ENCODE results near the gene FAM219B. TPM values are rescaled to one million over a fixed set of nuclear protein-coding genes. Genes with fewer than 3 reads are reported as not detected.
"Not testable (repeated sequence)": the region's sequence is repeated elsewhere in the genome, so short reads cannot be mapped to it uniquely, and the experiment has no call there.

The FAM219B gene
- total RNA-seq = 92.8 and 111 TPM in 2 replicates

GRCh38 chr15:74906450-74907162 is at the start of gene FAM219B:
Gene FAM219B (minus strand): TSS chr15:74906851. CDS start chr15:74906800, 51 bp downstream.
- intact Hi-C loops (cut with micrococcal nuclease) = loop anchor here (1.0 to 2.0 kb wide), 7 partner anchors 16 to 272 kb away; partner anchors contain the start of genes COX5A, MPI, SCAMP2 and ULK3

- intact Hi-C loops (cut with micrococcal nuclease) = loop anchor here (1.0 to 10.0 kb wide), 7 partner anchors 18 to 689 kb away; partner anchors contain the start of genes ARID3B, COX5A, IMP3 and PPCDC
Observed at GRCh38 chr15:74955796-74956647, 49.4 kb upstream of the FAM219B start.

GRCh38 chr15:74955017-74955416 is 48.4 kb upstream of the FAM219B start:
- intact Hi-C loops (cut with micrococcal nuclease) = loop anchor here (5.0 to 10.0 kb wide), 3 partner anchors 413 to 690 kb away; partner anchors contain the start of genes ARID3B, IMP3, SIN3A and SNX33

DNA sequence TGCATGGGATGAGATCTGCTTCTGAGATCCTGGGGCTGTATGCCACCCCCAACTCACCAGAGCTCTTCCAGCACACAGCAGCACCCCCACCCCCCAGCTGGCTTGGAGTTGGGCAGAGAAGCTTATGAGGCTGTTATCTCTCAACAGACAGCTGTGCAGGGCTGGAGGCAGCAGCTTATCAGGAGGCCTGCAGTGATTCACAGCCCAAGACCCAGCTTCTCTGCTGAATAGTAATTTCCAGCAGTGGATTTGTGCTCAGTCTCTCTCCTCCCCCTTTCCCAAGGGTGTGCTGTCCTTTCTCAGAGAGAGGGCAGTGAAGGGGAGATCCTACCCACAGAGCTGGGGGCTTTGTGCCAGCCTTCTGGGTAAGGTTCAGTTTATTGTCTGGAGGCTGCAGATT is 47.9 kb upstream of the FAM219B start:
- intact Hi-C loops (cut with micrococcal nuclease) = loop anchor here (10.0 kb wide), 1 partner anchor 690 kb away; the partner anchor contains the start of genes IMP3 and SNX33

- intact Hi-C loops (cut with micrococcal nuclease) = loop anchor here (2.0 to 10.0 kb wide), 3 partner anchors 44 to 694 kb away; partner anchors contain the start of genes FAM219B, IMP3 and SNX33
Observed at GRCh38 chr15:74951006-74951405, 44.4 kb upstream of the FAM219B start.

GRCh38 chr15:74950078-74950908 is 43.6 kb upstream of the FAM219B start:
- intact Hi-C loops (cut with micrococcal nuclease) = loop anchor here (1.0 to 10.0 kb wide), 8 partner anchors 12 to 695 kb away; partner anchors contain the start of genes COX5A, FAM219B, IMP3 and SNX33

- intact Hi-C loops (cut with micrococcal nuclease) = loop anchor here (1.0 to 2.0 kb wide), 12 partner anchors 13 to 513 kb away; partner anchors contain the start of genes FAM219B, PPCDC, RPP25 and SCAMP2
Observed at GRCh38 chr15:74937590-74938371, 31.1 kb upstream of the FAM219B start, which contains the start of gene COX5A. Gene COX5A (minus strand): TSS chr15:74938073. CDS start chr15:74938014, 59 bp downstream.

DNA sequence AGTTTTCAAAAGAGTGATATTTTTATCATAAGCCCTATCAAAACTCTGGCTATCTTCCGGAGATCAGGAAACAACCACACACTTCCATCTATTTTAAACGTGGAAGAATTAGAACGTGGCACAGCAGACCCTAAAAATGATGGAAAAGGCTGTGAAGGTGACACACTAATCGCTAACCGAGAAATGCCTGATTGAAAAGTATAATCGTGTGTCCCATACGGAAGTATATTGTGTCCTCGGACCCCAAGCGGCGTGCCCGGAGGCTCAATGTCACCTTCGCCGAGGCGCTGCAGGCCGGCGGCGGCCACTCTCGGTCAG is 30.6 kb upstream of the FAM219B start:
- intact Hi-C loops (cut with micrococcal nuclease) = no loop called here

DNA sequence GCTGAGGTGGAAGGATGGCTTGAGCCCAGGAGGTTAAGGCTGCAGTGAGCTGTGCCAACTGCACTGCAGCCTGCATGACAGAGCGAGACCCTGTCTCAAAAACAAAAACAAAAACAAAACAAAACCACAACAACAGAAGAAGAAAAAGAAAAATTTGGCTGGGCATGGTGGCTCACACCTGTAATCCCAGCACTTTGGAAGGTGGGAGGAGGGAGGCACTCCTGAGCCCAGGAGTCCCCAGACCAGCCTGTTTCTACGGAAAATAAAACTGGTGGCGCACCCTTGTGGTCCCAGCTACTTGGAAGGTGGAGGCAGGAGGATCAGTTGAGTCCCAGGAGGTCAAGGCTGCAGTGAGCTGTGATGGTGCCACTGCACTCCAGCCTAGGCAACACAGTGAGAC is 28.5 kb upstream of the FAM219B start:
- intact Hi-C loops (cut with micrococcal nuclease) = not testable (repeated sequence)

DNA sequence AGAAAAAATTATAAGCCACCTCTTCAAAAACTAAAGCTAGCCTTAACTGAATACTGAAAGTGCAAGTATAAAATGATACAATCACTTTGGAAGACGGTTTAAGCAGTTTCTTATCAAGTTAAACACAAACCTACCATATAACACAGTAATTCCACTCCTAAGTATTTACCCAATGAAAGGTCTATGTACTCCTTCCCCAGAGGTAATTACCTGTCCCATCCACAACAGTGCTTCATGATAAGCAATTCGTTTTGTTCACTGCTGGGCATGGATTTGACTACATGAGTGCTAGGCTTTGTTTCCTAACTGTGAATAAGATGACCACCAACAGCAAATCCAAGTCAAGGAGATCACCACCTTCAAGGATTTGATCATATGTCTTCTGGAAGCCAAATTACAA is 26.9 kb upstream of the FAM219B start:
- intact Hi-C loops (cut with micrococcal nuclease) = loop anchor here (2.0 kb wide), 1 partner anchor 15 kb away; no protein-coding TSS in a partner anchor

GRCh38 chr15:74928771-74929198 is 22.1 kb upstream of the FAM219B start:
- intact Hi-C loops (cut with micrococcal nuclease) = no loop called here

DNA sequence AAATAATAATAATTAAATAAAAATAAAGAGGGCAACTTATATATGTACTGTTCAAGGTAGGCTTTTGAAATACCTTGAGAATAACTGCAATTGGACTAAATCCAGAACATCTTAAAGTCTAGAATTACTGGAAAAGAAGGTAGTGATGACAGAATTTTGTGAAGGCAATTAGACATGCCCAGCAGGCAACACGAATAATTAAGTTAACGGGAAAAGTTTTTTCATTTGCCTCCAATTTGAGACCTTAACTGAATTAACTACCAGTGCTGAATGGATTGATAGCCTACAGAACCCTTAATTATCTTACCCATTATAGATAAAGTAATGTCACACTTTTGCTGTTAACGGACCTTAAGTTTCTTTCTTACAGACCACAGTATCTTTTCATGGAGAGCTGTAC is 17.9 kb upstream of the FAM219B start:
- intact Hi-C loops (cut with micrococcal nuclease) = no loop called here

- intact Hi-C loops (cut with micrococcal nuclease) = no loop called here
Observed at GRCh38 chr15:74920456-74920855, 13.8 kb upstream of the FAM219B start.

- intact Hi-C loops (cut with micrococcal nuclease) = loop anchor here (2.0 kb wide), 1 partner anchor 15 kb away; no protein-coding TSS in a partner anchor
Observed at GRCh38 chr15:74917676-74918075, 11.0 kb upstream of the FAM219B start.

DNA sequence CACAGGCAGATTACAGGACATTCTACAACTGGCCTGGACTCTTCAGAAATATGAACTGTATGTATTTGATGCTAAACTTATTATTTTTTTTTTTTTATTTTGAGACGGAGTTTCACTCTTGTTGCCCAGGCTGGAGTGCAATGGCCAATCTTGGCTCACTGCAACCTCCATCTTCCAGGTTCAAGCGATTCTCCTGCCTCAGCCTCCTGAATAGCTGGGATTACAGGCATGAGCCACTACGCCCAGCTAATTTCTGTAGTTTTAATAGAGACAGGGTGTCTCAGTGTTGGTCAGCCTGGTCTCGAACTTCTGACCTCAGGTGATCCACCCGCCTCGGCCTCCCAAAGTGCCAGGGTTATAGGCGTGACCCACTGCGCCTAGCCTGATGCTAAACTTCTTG is 7.1 kb upstream of the FAM219B start:
- intact Hi-C loops (cut with micrococcal nuclease) = not testable (repeated sequence)

DNA sequence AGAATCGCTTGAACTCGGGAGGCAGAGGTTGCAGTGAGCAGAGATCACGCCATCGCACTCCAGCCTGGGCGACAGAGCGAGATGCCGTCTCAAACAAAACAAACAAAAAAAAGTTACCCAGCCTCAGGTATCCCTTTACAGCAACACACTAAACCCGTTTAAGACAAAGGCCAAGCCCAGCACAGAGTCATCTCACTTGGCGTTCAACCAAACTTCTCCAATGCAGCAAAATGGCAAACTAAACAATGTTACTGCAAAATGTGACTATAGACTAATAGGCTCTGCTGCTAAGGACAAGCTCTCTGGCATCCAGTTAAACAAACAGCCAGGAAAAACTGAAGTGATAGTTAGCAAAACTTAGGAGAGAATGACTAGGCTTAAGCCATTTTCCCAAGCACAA is 6.4 kb upstream of the FAM219B start:
- intact Hi-C loops (cut with micrococcal nuclease) = no loop called here

GRCh38 chr15:74908635-74909034 is 2.0 kb upstream of the FAM219B start:
- intact Hi-C loops (cut with micrococcal nuclease) = no loop called here

GRCh38 chr15:74907163-74907870 is 666 bp upstream of the FAM219B start:
- intact Hi-C loops (cut with micrococcal nuclease) = loop anchor here (2.0 kb wide), 2 partner anchors 43 to 273 kb away; no protein-coding TSS in a partner anchor

- intact Hi-C loops (cut with micrococcal nuclease) = loop anchor here (1.0 to 2.0 kb wide), 7 partner anchors 16 to 271 kb away; partner anchors contain the start of genes COX5A, MPI, SCAMP2 and ULK3
Observed at GRCh38 chr15:74906067-74906449, 593 bp downstream of the FAM219B start.

Data from T-helper 1 cell treated with Interleukin-12 subunit alpha and Interleukin-12 subunit beta and Interleukin-4 antibody, amounts not matched to agents 30 ng/mL and 1 ng/mL, for 36 hours (primary cell).